OCI-LY3 (cell line): ENCODE data around the gene RPL34.
A peak's percentile ranks its signal among the peaks of the same experiment; 100 is the strongest.

Experiments used
- H2AFZ ChIP-seq: fragments of 200-600, 300-600 bp; shearing (Covaris generic); 2 replicates; pipeline ENCODE4 v1.6.0; 2014; ENCODE audit warnings: antibody characterized with exemption, low read depth, low read length
- H3K27ac ChIP-seq: fragments of 200-600, 300-600 bp; sonication (generic); 2 replicates; pipeline ENCODE4 v1.5.1; 2014; ENCODE audit warnings: mild to moderate bottlenecking, low read length, moderate library complexity, mixed read lengths
- H3K27me3 ChIP-seq: fragments of 200-600, 300-600 bp; sonication (generic); 2 replicates; pipeline ENCODE4 v1.6.1; 2014; ENCODE audit warnings: low read depth, low read length, mixed read lengths
- H3K36me3 ChIP-seq: fragments of 200-600, 300-600 bp; sonication (generic); replicated peaks from 2 replicates; pipeline ENCODE3; 2014; ENCODE audit warnings: low read depth, low read length, mixed read lengths
- H3K4me1 ChIP-seq: fragments of 300-600, 200-600 bp; sonication (generic); 2 replicates; pipeline ENCODE4 v1.6.1; 2014; ENCODE audit warnings: low read length, mixed read lengths
- H3K4me2 ChIP-seq: fragments of 200-600, 300-600 bp; sonication (generic); 2 replicates; pipeline ENCODE4 v1.6.1; 2014; ENCODE audit warnings: low read length, mixed read lengths
- H3K4me3 ChIP-seq: fragments of 300-600, 200-600 bp; sonication (generic); 2 replicates; pipeline ENCODE4 v1.5.1; 2014; ENCODE audit warnings: antibody characterized with exemption, mild to moderate bottlenecking, low read length, moderate library complexity
- H3K79me2 ChIP-seq: fragments of 300-600, 200-600 bp; shearing (Covaris generic); 2 replicates; pipeline ENCODE4 v1.6.1; 2014; ENCODE audit warnings: mild to moderate bottlenecking, low read length, mixed read lengths
- H3K9ac ChIP-seq: fragments of 300-600, 200-600 bp; shearing (Covaris generic); 2 replicates; pipeline ENCODE4 v1.6.0; 2014; ENCODE audit warnings: mild to moderate bottlenecking, low read length, moderate library complexity
- H3K9me3 ChIP-seq: fragments of 200-600, 300-600 bp; shearing (Covaris generic); 2 replicates; pipeline ENCODE4 v1.6.1; 2014; ENCODE audit warnings: low read length, mixed read lengths; ENCODE audit not compliant: insufficient read depth
- H4K20me1 ChIP-seq: fragments of 200-600, 300-600 bp; sonication (generic); 2 replicates; pipeline ENCODE4 v1.6.1; 2016; ENCODE audit warnings: low read length, mixed read lengths; ENCODE audit not compliant: insufficient read depth
- EZH2phosphoT487 ChIP-seq: fragments of 200-600 bp; shearing (Covaris generic); IDR thresholded peaks from 2 replicates; pipeline ENCODE4 v1.6.1; 2018; ENCODE audit warnings: antibody characterized with exemption, mixed run types, low read depth
- TF ChIP-seq, protein P1 (sequence below): fragments of 200-600, 300-600 bp; sonication (generic); IDR thresholded peaks from 2 replicates; pipeline ENCODE4 v1.5.1; 2014; ENCODE audit warnings: antibody characterized with exemption, low read length, low read depth

Gene RPL34

DNA sequence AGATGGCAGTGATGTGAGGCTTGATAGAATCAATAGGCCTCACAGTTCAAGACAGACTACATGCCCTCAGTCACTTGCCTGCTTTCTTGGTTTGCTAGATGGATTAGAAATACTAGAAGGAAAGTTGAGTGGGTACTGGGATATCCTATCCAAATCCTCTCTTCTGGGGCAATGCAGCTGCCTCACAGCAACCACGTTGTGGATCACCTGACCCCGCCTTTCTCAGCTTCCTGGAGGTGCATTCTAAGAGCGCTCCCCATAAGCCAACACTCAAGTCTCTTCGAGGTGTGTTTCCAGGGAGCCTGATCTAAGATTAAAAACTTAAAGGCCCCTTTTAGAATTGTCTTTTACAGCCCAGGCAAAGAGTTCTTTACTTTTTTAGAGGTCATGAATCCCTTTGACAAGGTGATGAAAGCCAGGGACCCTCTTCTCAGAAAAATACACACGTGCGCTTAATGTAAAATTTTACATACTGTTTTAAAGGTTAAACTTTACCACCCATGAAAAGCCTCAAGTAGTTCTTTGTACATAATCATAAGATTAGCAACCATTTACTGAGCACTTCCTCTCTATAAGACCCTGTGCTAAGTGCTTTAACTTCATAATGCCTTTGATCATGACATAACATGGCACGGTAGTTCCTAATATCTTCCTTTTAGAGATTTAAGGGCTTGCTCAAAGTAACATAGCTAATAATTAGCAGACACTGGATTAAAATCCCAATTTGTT is 840 bp upstream of the RPL34 start:
- Histone ChIP-seq H3K4me3 (peak overlapping the region; percentile 100), H3K9ac (peak overlapping the region; percentile 59), H3K79me2 (peaks cover 42% of the 10 kb centered on the region), H3K27me3 (no peaks in the 10 kb centered on the region), H3K4me2 (peak overlapping the region; percentile 93), H4K20me1 (peaks cover 33% of the 10 kb centered on the region), H2AFZ (peak overlapping the region; percentile 96), H3K4me1 (peaks cover 23% of the 10 kb centered on the region), H3K27ac (no peak overlapping the region), H3K9me3 (no peaks in the 10 kb centered on the region), H3K36me3 (peaks cover 34% of the 10 kb centered on the region)
- no peak for TF ChIP-seq EZH2phosphoT487
- TF ChIP-seq, protein P1, sequence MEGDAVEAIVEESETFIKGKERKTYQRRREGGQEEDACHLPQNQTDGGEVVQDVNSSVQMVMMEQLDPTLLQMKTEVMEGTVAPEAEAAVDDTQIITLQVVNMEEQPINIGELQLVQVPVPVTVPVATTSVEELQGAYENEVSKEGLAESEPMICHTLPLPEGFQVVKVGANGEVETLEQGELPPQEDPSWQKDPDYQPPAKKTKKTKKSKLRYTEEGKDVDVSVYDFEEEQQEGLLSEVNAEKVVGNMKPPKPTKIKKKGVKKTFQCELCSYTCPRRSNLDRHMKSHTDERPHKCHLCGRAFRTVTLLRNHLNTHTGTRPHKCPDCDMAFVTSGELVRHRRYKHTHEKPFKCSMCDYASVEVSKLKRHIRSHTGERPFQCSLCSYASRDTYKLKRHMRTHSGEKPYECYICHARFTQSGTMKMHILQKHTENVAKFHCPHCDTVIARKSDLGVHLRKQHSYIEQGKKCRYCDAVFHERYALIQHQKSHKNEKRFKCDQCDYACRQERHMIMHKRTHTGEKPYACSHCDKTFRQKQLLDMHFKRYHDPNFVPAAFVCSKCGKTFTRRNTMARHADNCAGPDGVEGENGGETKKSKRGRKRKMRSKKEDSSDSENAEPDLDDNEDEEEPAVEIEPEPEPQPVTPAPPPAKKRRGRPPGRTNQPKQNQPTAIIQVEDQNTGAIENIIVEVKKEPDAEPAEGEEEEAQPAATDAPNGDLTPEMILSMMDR, result no peak

DNA sequence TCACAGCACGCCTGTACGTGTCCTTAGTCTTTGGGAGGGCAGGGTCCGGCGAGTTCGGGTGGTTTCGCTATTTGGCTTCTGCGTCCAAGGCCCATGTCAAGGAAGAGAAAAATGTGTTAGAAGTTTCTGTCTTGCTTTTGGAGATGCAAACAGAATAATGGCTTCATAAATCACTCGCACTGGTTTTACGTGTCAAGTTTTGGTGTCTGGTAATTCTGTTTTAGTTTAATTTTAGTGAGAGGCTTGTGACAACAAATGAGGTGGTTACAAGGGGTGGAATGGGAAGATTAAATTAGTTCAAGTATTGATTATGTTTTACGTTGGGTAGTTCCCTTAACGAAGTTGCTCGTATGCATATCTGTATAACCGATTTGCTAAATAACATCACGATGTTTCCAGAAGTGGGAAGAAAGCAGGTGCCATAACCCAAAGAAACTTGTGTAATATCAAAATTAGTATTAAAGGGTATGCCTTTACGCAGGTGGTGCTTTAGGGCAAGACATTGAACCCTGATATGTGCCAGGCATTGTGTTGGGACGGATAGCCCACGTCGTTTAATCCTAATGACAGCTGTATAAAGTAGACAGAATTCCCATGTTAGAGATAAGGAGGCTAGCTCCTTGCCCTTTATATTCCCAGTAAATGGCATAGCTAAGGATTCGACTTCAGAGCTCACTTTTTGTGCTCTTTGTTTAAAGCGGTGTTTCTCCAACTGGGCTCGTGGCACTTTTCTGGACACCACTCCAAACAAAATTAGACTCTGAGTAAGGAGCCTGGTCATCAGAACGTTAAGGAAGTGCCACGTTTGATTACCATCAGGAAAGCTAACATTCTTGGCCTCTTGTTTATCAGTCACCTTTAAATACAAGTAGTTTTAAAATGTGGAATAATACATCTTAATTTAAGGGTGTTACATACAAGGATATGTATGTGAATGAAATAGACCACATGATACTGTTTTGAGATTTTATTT is 843 bp downstream of the RPL34 start:
- Histone ChIP-seq H3K4me2 (peak overlapping the region; percentile 98), H3K27me3 (no peaks in the 10 kb centered on the region), H3K9ac (peak overlapping the region; percentile 98), H3K36me3 (peaks cover 49% of the 10 kb centered on the region), H3K4me1 (peaks cover 23% of the 10 kb centered on the region), H3K9me3 (no peaks in the 10 kb centered on the region), H3K79me2 (peaks cover 55% of the 10 kb centered on the region), H3K27ac (peak overlapping the region; percentile 66), H4K20me1 (peaks cover 36% of the 10 kb centered on the region), H2AFZ (peak overlapping the region; percentile 67; the same call in 1 of the 2 replicates), H3K4me3 (peak overlapping the region; percentile 100)
- TF ChIP-seq EZH2phosphoT487, result no peak
- TF ChIP-seq, protein P1, result no peak

DNA sequence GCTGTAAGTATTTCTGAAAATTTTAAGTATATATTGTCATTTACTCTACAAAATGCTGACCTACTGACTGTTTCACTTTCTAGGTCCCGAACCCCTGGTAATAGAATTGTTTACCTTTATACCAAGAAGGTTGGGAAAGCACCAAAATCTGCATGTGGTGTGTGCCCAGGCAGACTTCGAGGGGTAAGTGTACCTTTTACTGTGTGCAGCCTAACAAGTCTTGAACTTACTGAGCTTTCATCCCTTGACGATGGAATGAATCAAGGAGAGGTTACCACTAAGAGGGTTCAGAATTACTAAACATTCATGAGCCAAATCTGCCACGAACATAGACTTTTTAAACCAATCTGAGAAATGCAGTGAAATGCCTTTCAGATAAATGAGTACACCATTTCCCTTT is 1.6 kb downstream of the RPL34 start:
- H3K4me1 ChIP-seq, result peaks cover 23% of the 10 kb centered on the region
- H3K79me2 ChIP-seq, result peaks cover 55% of the 10 kb centered on the region
- peaks cover 36% of the 10 kb centered on the region for H4K20me1 ChIP-seq
- H3K36me3 ChIP-seq, result peaks cover 53% of the 10 kb centered on the region
- no peaks in the 10 kb centered on the region for H3K9me3 ChIP-seq
- TF ChIP-seq, protein P1, result no peak
- no peak for TF ChIP-seq EZH2phosphoT487
- peak overlapping the region; percentile 100 for H3K4me3 ChIP-seq
- no peak overlapping the region for H3K27ac ChIP-seq
- peak overlapping the region; percentile 98 for H3K4me2 ChIP-seq
- no peak overlapping the region for H2AFZ ChIP-seq
- no peaks in the 10 kb centered on the region for H3K27me3 ChIP-seq
- 0 out of 2 replicates have a peak overlapping the region, but pooled peaks have one; percentile 98 for H3K9ac ChIP-seq

DNA sequence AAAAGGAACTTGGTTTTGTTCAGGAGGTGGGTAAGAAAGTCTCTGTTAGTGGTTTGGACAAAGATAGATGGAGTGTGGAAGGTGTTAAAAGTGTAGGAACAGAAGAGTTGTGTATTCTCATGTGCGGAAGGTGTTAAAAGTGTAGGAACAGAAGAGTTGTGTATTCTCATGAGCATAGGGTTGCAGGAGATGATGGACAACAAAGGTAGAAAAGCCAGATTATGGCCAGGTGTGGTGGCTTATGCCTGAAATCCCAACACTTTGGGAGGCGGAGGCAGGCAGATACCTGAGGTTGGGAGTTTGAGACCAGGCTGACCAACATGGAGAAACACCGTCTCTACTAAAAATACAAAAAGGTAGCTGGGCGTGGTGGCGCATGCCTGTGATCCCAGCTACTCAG is 2.5 kb downstream of the RPL34 start:
- Histone ChIP-seq H3K4me1 (peaks cover 23% of the 10 kb centered on the region), H3K36me3 (peaks cover 59% of the 10 kb centered on the region), H3K27ac (no peak overlapping the region), H3K9ac (no peak overlapping the region), H2AFZ (no peak overlapping the region), H3K9me3 (no peaks in the 10 kb centered on the region), H3K27me3 (no peaks in the 10 kb centered on the region), H3K79me2 (peaks cover 55% of the 10 kb centered on the region), H4K20me1 (peaks cover 36% of the 10 kb centered on the region), H3K4me2 (no peak overlapping the region), H3K4me3 (no peak overlapping the region)
- TF ChIP-seq, protein P1, result no peak
- TF ChIP-seq EZH2phosphoT487, result no peak
